Measurements from ENCODE around the gene COX6A1.

GRCh38 chr12:120445911-120446843 lies 8.3 kb downstream of the COX6A1 start, which contains the start of the genes GATC and TRIAP1:
- TF ChIP-seq, protein P1, sequence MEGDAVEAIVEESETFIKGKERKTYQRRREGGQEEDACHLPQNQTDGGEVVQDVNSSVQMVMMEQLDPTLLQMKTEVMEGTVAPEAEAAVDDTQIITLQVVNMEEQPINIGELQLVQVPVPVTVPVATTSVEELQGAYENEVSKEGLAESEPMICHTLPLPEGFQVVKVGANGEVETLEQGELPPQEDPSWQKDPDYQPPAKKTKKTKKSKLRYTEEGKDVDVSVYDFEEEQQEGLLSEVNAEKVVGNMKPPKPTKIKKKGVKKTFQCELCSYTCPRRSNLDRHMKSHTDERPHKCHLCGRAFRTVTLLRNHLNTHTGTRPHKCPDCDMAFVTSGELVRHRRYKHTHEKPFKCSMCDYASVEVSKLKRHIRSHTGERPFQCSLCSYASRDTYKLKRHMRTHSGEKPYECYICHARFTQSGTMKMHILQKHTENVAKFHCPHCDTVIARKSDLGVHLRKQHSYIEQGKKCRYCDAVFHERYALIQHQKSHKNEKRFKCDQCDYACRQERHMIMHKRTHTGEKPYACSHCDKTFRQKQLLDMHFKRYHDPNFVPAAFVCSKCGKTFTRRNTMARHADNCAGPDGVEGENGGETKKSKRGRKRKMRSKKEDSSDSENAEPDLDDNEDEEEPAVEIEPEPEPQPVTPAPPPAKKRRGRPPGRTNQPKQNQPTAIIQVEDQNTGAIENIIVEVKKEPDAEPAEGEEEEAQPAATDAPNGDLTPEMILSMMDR (IDR thresholded peaks at IDR 0.05) = peak in 1 of 5 experiments; percentile 5
- peak; percentile 78 for TF ChIP-seq POLR2A (IDR thresholded peaks at IDR 0.05)
- peak; percentile 95 to 96 (median 96) for TF ChIP-seq POLR2AphosphoS5 (IDR thresholded peaks at IDR 0.05)
